GM23338 (cell line): Measurements from ENCODE around the gene XPNPEP1. TPM values are rescaled to one million over a fixed set of nuclear protein-coding genes. Genes with fewer than 3 reads are reported as not detected.

Source experiments
- ATAC-seq: fragments of 200-7000 bp; cut with Tn5 transposase; 3 replicates; pipeline ENCODE4 v1.9.1; 2020
- DNase-seq: peaks from one replicate; pipeline ENCODE4 v3.0.0-alpha.2; 2015; ENCODE audit warnings: low spot score
- H2AFZ ChIP-seq: fragments of 200-600 bp; sonication (generic); 2 replicates; pipeline ENCODE4 v1.8.0; 2016; ENCODE audit warnings: antibody characterized with exemption, mild to moderate bottlenecking, moderate library complexity
- H3F3A ChIP-seq: fragments of 200-600 bp; sonication (generic); replicated peaks from 2 replicates; pipeline ENCODE4 v1.8.0; 2017; ENCODE audit warnings: antibody characterized with exemption, mixed run types, low read depth
- H3K27ac ChIP-seq: fragments of 200-600 bp; sonication (generic); 2 replicates; pipeline ENCODE4 v1.6.1; 2016; ENCODE audit warnings: low read depth
- H3K27me3 ChIP-seq: fragments of 200-600 bp; sonication (generic); 2 replicates; pipeline ENCODE4 v1.8.0; 2016; ENCODE audit warnings: mild to moderate bottlenecking, mixed run types, moderate library complexity; ENCODE audit not compliant: insufficient read depth
- H3K36me3 ChIP-seq: fragments of 200-600 bp; sonication (generic); 2 replicates; pipeline ENCODE4 v1.8.0; 2016; ENCODE audit warnings: mild to moderate bottlenecking; ENCODE audit not compliant: insufficient read depth
- H3K4me1 ChIP-seq: fragments of 200-600 bp; sonication (generic); 2 replicates; pipeline ENCODE4 v1.8.0; 2016; ENCODE audit warnings: mild to moderate bottlenecking, moderate library complexity; ENCODE audit not compliant: insufficient read depth
- H3K4me2 ChIP-seq: fragments of 200-600 bp; sonication (generic); 2 replicates; pipeline ENCODE4 v1.7.1; 2017; ENCODE audit warnings: mixed run types
- H3K4me3 ChIP-seq: fragments of 200-600 bp; sonication (generic); 2 replicates; pipeline ENCODE4 v1.6.1; 2016; ENCODE audit warnings: mixed run types
- H3K79me2 ChIP-seq: fragments of 200-600 bp; sonication (generic); replicated peaks from 2 replicates; pipeline ENCODE4 v1.8.0; 2017; ENCODE audit warnings: mild to moderate bottlenecking; ENCODE audit not compliant: insufficient read depth
- H3K9me2 ChIP-seq: fragments of 200-600 bp; sonication (generic); 2 replicates; pipeline ENCODE4 v1.8.0; 2017; ENCODE audit not compliant: insufficient read depth
- H4K20me1 ChIP-seq: fragments of 200-600 bp; sonication (generic); replicated peaks from 2 replicates; pipeline ENCODE4 v1.8.0; 2017; ENCODE audit warnings: mild to moderate bottlenecking; ENCODE audit not compliant: insufficient read depth
- H3K27ac Mint-ChIP-seq: 2 replicates; pipeline ENCODE4 v1.8.0; 2020; ENCODE audit warnings: inconsistent platforms, mild to moderate bottlenecking, moderate library complexity, mixed read lengths
- H3K27me3 Mint-ChIP-seq: 3 replicates; pipeline ENCODE4 v1.8.0; 2022; ENCODE audit warnings: low read depth, mild to moderate bottlenecking, moderate library complexity, mixed read lengths, inconsistent platforms; ENCODE audit not compliant: insufficient read depth, poor library complexity
- H3K36me3 Mint-ChIP-seq: 3 replicates; pipeline ENCODE4 v1.8.0; 2021; ENCODE audit warnings: low read depth, mild to moderate bottlenecking, inconsistent platforms, moderate library complexity, mixed read lengths
- H3K4me1 Mint-ChIP-seq: 3 replicates; pipeline ENCODE4 v1.8.0; 2020; ENCODE audit warnings: mild to moderate bottlenecking, inconsistent platforms, mixed read lengths
- H3K4me3 Mint-ChIP-seq: 3 replicates; pipeline ENCODE4 v1.8.0; 2021; ENCODE audit warnings: moderate library complexity, mild to moderate bottlenecking, inconsistent platforms, mixed read lengths
- H3K9me3 Mint-ChIP-seq: 3 replicates; pipeline ENCODE4 v1.8.0; 2020; ENCODE audit warnings: moderate library complexity, mild to moderate bottlenecking, inconsistent platforms, mixed read lengths
- CREB1 ChIP-seq: fragments of 250-450 bp; sonication (Bioruptor Pico); IDR thresholded peaks from 2 replicates; pipeline ENCODE4 v1.5.0; 2020; ENCODE audit warnings: low read depth, mild to moderate bottlenecking, moderate library complexity
- EZH2 ChIP-seq: fragments of 200-600 bp; sonication (generic); IDR thresholded peaks from one replicate; pipeline ENCODE4 v1.8.0; 2017; ENCODE audit warnings: antibody characterized with exemption, mild to moderate bottlenecking, low read depth; ENCODE audit not compliant: unreplicated experiment
- EZH2phosphoT487 ChIP-seq: fragments of 200-600 bp; sonication (generic); IDR thresholded peaks from one replicate; pipeline ENCODE4 v1.8.1; 2018; ENCODE audit warnings: antibody characterized with exemption; ENCODE audit not compliant: unreplicated experiment
- JUNB ChIP-seq: IDR thresholded peaks from one replicate; pipeline ENCODE4 v1.6.1; 2016; ENCODE audit warnings: antibody characterized with exemption; ENCODE audit not compliant: unreplicated experiment
- POLR2AphosphoS5 ChIP-seq: IDR thresholded peaks from 2 replicates; pipeline ENCODE4 v1.6.1; 2016; ENCODE audit warnings: antibody characterized with exemption, low read depth
- ZNF114 ChIP-seq: fragments of 250-450 bp; sonication (Bioruptor Pico); IDR thresholded peaks from 2 replicates; pipeline ENCODE4 v1.5.0; 2020; ENCODE audit warnings: mild to moderate bottlenecking, moderate library complexity
- ZNF331 ChIP-seq: fragments of 250-450 bp; sonication (Bioruptor Pico); IDR thresholded peaks from 2 replicates; pipeline ENCODE4 v1.5.0; 2020; ENCODE audit warnings: low read depth, mild to moderate bottlenecking, moderate library complexity
- polyA plus RNA-seq: library from polyadenylated mRNA; unstranded; fragments of >200 nt; fragmentation: Nextera tagmentation; extraction: Ambion mirVana; gene quantifications from 2 replicates; pipeline ENCODE4 v1.2.1, GENCODE V29; 2016
- total RNA-seq: library from RNA; depleted of rRNA; stranded (reverse); fragments of >200 nt; shearing (Covaris generic); gene quantifications from 2 replicates; pipeline ENCODE4 v1.2.3, GENCODE V29; 2014
- TF ChIP-seq, protein P1 (sequence below), 2 experiments: fragments of 200-600 bp in 1 of 2; sonication (generic) in 1 of 2; conservative IDR thresholded peaks; 2 replicates each; pipeline versions ENCODE4 v1.5.1 to v1.6.1; 2016 to 2017; ENCODE audit warnings: antibody characterized with exemption in 2 of 2, low read depth in 2 of 2, mild to moderate bottlenecking in 2 of 2, moderate library complexity in 1 of 2

XPNPEP1 gene
- total and polyA plus RNA-seq, 2 experiments from 2014 or later = 17.5 to 55.8 TPM

DNA sequence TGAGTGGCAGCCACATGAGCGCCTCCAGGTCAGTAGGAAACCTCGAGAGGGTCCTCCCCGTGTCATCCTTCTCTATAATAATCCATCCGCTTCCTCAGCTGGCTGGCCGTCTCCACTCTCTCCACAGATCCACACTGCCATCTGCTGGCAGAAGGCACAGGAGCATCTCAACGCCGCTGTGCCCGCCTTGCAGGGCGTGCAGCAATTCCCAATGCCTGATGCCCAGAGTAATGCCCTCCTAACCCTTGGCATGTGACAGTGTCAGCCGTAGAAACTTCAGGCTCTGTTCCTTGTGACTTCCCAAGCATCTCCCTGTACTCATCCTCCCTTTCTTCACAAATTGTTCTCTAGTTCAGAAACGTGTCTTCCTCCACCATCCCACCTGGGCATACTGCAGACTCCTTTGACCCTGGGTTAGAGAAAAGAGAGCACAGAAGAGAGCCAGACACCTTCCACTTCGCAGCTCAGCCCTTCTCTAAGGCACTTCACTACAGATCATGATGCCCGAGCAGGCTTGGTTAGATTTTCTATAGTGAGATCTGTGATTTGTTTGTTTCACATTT, 70.8 kb downstream of the XPNPEP1 start:
- DNase-seq (peak; percentile 88), ATAC-seq (peak; percentile 98)
- no peak for TF ChIP-seq ZNF331
- TF ChIP-seq, protein P1, sequence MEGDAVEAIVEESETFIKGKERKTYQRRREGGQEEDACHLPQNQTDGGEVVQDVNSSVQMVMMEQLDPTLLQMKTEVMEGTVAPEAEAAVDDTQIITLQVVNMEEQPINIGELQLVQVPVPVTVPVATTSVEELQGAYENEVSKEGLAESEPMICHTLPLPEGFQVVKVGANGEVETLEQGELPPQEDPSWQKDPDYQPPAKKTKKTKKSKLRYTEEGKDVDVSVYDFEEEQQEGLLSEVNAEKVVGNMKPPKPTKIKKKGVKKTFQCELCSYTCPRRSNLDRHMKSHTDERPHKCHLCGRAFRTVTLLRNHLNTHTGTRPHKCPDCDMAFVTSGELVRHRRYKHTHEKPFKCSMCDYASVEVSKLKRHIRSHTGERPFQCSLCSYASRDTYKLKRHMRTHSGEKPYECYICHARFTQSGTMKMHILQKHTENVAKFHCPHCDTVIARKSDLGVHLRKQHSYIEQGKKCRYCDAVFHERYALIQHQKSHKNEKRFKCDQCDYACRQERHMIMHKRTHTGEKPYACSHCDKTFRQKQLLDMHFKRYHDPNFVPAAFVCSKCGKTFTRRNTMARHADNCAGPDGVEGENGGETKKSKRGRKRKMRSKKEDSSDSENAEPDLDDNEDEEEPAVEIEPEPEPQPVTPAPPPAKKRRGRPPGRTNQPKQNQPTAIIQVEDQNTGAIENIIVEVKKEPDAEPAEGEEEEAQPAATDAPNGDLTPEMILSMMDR (conservative IDR thresholded peaks at IDR 0.05; ENCODE audit: low read depth in 2 of 2) = peak; percentile 88 to 99
- Mint-ChIP-seq H3K27ac (no peak overlapping the region), H3K36me3 (no peaks in the 10 kb centered on the region), H3K27me3 (peaks cover 3% of the 10 kb centered on the region), H3K4me1 (no peaks in the 10 kb centered on the region), H3K9me3 (no peaks in the 10 kb centered on the region), H3K4me3 (no peak overlapping the region)
- Histone ChIP-seq H3K27me3 (no peaks in the 10 kb centered on the region), H3K27ac (no peak overlapping the region), H4K20me1 (no peaks in the 10 kb centered on the region), H3K79me2 (no peaks in the 10 kb centered on the region), H3F3A (no peaks in the 10 kb centered on the region), H3K4me1 (no peaks in the 10 kb centered on the region; the same call in 1 of the 2 replicates), H3K4me3 (no peak overlapping the region), H2AFZ (peak overlapping the region; percentile 87), H3K9me2 (no peaks in the 10 kb centered on the region), H3K36me3 (no peaks in the 10 kb centered on the region), H3K4me2 (no peak overlapping the region)

DNA sequence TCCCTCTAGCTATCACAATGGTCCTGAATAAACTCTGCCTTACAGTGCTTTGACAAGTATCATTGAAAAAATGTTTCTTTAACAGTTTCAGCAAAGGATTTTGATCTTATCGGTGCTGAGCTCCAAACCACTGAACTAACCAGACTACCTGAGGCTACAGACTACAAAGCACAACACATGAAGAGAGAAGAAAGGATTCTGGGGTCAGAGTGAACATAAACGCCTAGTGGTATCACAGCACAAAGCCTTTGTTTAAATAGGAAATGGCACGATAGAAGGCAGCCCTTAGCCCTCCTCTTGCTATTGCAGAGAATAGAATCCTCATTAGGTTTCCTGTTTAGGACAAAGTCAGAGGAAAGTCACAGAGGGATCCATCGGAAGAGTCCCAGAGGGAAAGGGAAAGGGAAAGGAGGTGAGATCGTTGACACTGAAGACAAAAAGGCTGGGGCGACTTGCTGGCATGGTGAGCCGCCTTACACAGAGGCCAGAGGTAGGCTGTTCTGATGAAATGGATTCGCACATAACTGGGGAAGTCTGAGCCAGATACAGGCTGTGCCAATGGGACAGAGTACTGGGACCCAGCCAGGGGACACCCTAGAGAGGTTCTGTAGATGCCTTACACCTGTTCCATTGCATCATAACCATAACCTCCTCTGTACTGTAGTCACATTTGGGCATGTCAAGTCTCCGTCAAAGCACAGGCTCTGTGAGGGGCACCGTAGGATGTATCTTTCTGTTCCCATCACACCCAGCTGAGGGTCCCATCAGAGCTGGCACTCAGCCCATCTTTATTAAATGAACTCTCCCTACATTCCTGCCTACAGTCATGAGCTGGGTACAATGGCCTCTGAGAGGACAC, 71.5 kb downstream of the XPNPEP1 start:
- no peaks in the 10 kb centered on the region for H3K79me2 ChIP-seq
- Mint-ChIP-seq H3K36me3 (no peaks in the 10 kb centered on the region), H3K27ac (no peak overlapping the region), H3K9me3 (no peaks in the 10 kb centered on the region), H3K4me3 (no peak overlapping the region), H3K4me1 (no peaks in the 10 kb centered on the region), H3K27me3 (peaks cover 5% of the 10 kb centered on the region)
- H3K4me2 ChIP-seq = no peak overlapping the region
- no peaks in the 10 kb centered on the region for H3F3A ChIP-seq
- H3K4me1 ChIP-seq = no peaks in the 10 kb centered on the region; the same call in 1 of the 2 replicates
- H2AFZ ChIP-seq = peak overlapping the region; percentile 87; the same call in 1 of the 2 replicates
- peak; percentile 54 for ATAC-seq
- no peak for TF ChIP-seq POLR2AphosphoS5
- no peak for TF ChIP-seq ZNF114 (CRISPR knock-in tag)
- TF ChIP-seq, protein P1 (conservative IDR thresholded peaks at IDR 0.05; ENCODE audit: low read depth in 2 of 2) = no peak
- TF ChIP-seq EZH2 = no peak
- TF ChIP-seq CREB1 (CRISPR knock-in tag) = no peak
- no peak for TF ChIP-seq EZH2phosphoT487
- no peak for TF ChIP-seq JUNB
- H3K27ac ChIP-seq = no peak overlapping the region
- H3K9me2 ChIP-seq = no peaks in the 10 kb centered on the region
- no peaks in the 10 kb centered on the region for H4K20me1 ChIP-seq
- no peaks in the 10 kb centered on the region for H3K27me3 ChIP-seq
- H3K36me3 ChIP-seq = no peaks in the 10 kb centered on the region
- no peak for DNase-seq
- no peak overlapping the region for H3K4me3 ChIP-seq
